ENCODE measurements around the gene FRMD6.

The FRMD6 gene

GRCh38 chr14:51616256-51616655 is 35.5 kb upstream of the FRMD6 start:
- H3K36me3 ChIP-seq (ENCODE audit: low read length), result no peaks in the 10 kb centered on the region
- H3K9me3 ChIP-seq (ENCODE audit: insufficient read depth, low read length), result no peaks in the 10 kb centered on the region
- TF ChIP-seq EZH2phosphoT487 (conservative IDR thresholded peaks at IDR 0.05; ENCODE audit: low read length) (no peak), CTCF (IDR thresholded peaks at IDR 0.05; ENCODE audit: insufficient read depth, low read length, poor library complexity, severe bottlenecking) (no peak)
- no peak overlapping the region for H3K4me2 ChIP-seq (ENCODE audit: low read depth, low read length, poor library complexity, severe bottlenecking)
- H3K27ac ChIP-seq (ENCODE audit: low read depth, low read length), result no peak overlapping the region
- no peak overlapping the region for H3K4me3 ChIP-seq (ENCODE audit: insufficient read depth, low read length, poor library complexity, severe bottlenecking)
- no peaks in the 10 kb centered on the region for H3K9me2 ChIP-seq (replicated peaks; ENCODE audit: insufficient read depth, low read length)
- no peaks in the 10 kb centered on the region for H4K20me1 ChIP-seq (ENCODE audit: low read depth, low read length)
- H3K79me2 ChIP-seq (ENCODE audit: insufficient read depth, low read length), result no peaks in the 10 kb centered on the region
- no peak overlapping the region for H3K9ac ChIP-seq (ENCODE audit: low read length)
- H2AFZ ChIP-seq (ENCODE audit: low read depth, low read length, severe bottlenecking), result no peak overlapping the region
- H3F3A ChIP-seq (ENCODE audit: insufficient read depth), result no peaks in the 10 kb centered on the region
- no peaks in the 10 kb centered on the region for H3K27me3 ChIP-seq (ENCODE audit: low read length)

DNA sequence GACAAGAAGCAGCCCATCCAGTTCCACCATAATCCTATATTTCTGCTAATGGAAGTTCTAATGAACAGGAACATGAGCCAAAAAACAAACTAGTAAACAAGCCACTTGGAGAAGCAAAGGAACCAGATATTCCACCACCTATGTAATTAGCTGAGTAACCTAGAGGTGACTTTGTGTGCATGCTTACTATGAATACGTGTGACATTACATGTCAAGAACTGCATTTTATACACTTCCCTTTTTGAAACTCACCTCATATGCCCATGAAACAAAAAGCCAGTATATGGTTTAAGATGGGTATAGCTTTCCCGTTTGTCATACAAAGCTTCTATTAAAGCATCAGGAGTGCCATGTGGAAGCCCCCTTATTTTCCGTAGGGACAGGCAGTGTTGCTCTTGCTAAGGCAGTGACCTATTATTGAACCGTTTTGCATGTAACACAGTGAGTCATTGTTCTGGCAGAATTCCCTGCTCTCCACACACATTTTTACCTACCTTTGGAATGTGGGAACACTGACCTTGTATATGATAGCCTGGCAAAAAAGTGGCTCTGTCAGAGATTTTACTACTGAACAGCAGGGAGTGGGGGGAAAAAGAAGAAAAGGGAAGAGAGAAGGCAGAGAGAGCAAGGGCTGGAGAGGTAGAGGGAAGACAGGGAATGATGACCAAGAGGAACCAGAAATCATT is 34.8 kb upstream of the FRMD6 start:
- Histone ChIP-seq H3K9me3 (ENCODE audit: insufficient read depth, low read length) (no peaks in the 10 kb centered on the region), H3K79me2 (ENCODE audit: insufficient read depth, low read length) (no peaks in the 10 kb centered on the region), H3K36me3 (ENCODE audit: low read length) (no peaks in the 10 kb centered on the region), H3K4me2 (ENCODE audit: low read depth, low read length, poor library complexity, severe bottlenecking) (no peak overlapping the region), H4K20me1 (ENCODE audit: low read depth, low read length) (no peaks in the 10 kb centered on the region), H3K9ac (ENCODE audit: low read length) (no peak overlapping the region), H3K4me3 (ENCODE audit: insufficient read depth, low read length, poor library complexity, severe bottlenecking) (no peak overlapping the region), H3K27me3 (ENCODE audit: low read length) (no peaks in the 10 kb centered on the region), H3K9me2 (replicated peaks; ENCODE audit: insufficient read depth, low read length) (no peaks in the 10 kb centered on the region), H3F3A (ENCODE audit: insufficient read depth) (no peaks in the 10 kb centered on the region), H2AFZ (ENCODE audit: low read depth, low read length, severe bottlenecking) (no peak overlapping the region), H3K27ac (ENCODE audit: low read depth, low read length) (no peak overlapping the region)
- TF ChIP-seq CTCF (IDR thresholded peaks at IDR 0.05; ENCODE audit: insufficient read depth, low read length, poor library complexity, severe bottlenecking) (no peak), EZH2phosphoT487 (conservative IDR thresholded peaks at IDR 0.05; ENCODE audit: low read length) (no peak)

DNA sequence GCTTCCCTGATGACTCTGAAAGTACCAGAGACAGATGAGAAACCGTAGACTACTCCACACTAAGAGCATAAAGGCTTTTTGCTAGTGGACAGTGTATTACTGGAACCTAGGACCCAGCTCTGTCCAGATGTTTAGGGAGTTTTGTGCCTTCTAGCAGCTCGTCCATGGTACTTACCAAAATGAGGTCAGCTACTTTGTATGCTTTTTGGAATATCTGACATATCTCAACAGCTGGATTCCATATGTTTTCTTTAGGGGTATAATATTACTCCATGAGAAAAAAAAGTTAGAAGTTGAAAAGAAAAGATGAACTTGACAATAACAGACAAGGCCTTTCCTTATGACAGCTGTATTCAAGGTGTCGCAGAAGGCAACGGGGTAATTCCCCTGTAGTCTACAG is 32.1 kb upstream of the FRMD6 start:
- TF ChIP-seq CTCF (IDR thresholded peaks at IDR 0.05; ENCODE audit: insufficient read depth, low read length, poor library complexity, severe bottlenecking) (no peak), EZH2phosphoT487 (conservative IDR thresholded peaks at IDR 0.05; ENCODE audit: low read length) (no peak)
- no peaks in the 10 kb centered on the region for H3K9me3 ChIP-seq (ENCODE audit: insufficient read depth, low read length)
- no peaks in the 10 kb centered on the region for H3F3A ChIP-seq (ENCODE audit: insufficient read depth)
- H3K9ac ChIP-seq (ENCODE audit: low read length), result no peak overlapping the region
- H3K36me3 ChIP-seq (ENCODE audit: low read length), result no peaks in the 10 kb centered on the region
- H4K20me1 ChIP-seq (ENCODE audit: low read depth, low read length), result no peaks in the 10 kb centered on the region
- no peaks in the 10 kb centered on the region for H3K9me2 ChIP-seq (replicated peaks; ENCODE audit: insufficient read depth, low read length)
- H3K4me2 ChIP-seq (ENCODE audit: low read depth, low read length, poor library complexity, severe bottlenecking), result no peak overlapping the region
- H3K79me2 ChIP-seq (ENCODE audit: insufficient read depth, low read length), result no peaks in the 10 kb centered on the region
- no peak overlapping the region for H2AFZ ChIP-seq (ENCODE audit: low read depth, low read length, severe bottlenecking)
- no peak overlapping the region for H3K4me3 ChIP-seq (ENCODE audit: insufficient read depth, low read length, poor library complexity, severe bottlenecking)
- no peak overlapping the region for H3K27ac ChIP-seq (ENCODE audit: low read depth, low read length)
- no peaks in the 10 kb centered on the region for H3K27me3 ChIP-seq (ENCODE audit: low read length)
